Activated CD4-positive, alpha-beta T cell treated with anti-CD3 and anti-CD28 coated beads, Interleukin-2, amount 50 U/mL, for 24 hours (primary cell): ENCODE measurements around the gene KYNU.
"Not testable (repeated sequence)": the region's sequence is repeated elsewhere in the genome, so short reads cannot be mapped to it uniquely, and the experiment has no call there.

ENCODE experiments used
- DNase-seq, 2 donors: peaks; one replicate each; pipeline ENCODE4 v3.0.0-alpha.2; 2020; ENCODE audit warnings: low read depth in 1 of 2, low spot score in 1 of 2

The KYNU gene

DNA sequence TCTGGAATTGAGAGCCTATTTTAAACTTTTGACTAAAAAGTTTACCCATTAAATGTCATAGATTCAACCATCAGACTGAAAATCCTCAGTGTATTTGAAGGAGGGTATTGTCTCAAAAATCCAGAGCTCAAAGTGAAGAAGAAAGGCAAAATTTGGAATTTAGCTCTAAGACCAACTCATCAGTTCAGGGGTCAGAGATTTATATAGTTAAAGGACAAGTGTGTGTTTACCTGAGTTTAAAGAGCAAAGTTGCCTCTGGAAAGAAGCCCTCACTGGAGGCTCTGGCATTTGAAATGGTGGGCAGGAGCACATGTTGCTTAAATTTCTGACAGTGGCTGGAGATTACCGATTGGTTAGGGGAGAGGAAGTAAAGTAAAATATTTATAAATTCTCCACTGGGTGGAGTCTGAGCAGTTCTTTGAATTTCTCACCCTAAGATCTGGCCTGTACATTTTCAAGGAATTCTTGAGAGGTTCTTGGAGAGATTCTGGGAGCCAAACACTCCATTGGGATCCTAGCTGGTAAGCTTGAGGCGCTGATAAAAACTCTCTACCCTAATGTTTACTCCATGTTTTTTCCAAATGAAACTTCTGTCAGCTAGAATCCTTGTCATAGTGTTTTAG, at the start of gene KYNU:
TSS of gene KYNU (plus strand) at position 449 of the 623 bp plus-strand sequence. CDS start 7,704 bp downstream, outside the sequence.
- no peak for DNase-seq

DNA sequence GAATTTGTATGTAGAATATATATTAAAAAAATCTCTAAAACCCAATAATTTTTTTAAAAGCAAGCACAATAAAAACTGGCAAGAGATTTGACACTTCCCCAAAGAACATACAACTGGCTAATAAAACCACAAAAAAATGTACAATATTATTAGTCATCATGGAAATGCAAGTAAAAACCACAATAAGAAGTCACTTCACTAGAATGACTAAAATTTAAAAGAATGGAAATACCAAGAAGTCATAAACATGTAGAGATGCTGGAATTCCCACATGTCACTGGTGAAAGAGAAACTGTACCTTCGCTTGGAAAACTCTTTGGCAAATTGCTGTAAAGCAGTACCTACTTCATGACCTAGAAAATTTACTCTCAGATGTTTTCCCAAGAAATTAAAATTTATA, 43.4 kb upstream of the KYNU start:
- no peak for DNase-seq

GRCh38 chr2:142840436-142840835, 37.0 kb upstream of the KYNU start:
- no peak for DNase-seq

DNA sequence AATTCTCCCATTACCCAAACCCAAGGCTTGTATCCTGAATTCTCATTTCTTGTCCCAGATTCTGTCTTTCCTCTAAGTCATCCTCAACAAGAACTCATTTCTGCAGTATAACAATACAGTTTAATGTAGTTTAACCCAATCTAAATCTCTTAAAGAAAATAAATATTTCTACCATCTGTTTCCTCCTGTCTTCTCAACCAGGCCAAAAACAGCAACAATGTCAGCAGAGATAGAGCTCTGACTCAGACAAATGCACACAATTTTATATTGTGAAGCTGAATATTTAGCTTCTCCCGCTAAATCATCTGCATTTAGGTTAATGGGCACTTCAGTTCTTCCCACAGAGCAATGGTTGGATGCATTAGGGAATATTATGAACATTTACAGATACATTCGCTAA, 35.7 kb upstream of the KYNU start:
- no peak for DNase-seq

DNA sequence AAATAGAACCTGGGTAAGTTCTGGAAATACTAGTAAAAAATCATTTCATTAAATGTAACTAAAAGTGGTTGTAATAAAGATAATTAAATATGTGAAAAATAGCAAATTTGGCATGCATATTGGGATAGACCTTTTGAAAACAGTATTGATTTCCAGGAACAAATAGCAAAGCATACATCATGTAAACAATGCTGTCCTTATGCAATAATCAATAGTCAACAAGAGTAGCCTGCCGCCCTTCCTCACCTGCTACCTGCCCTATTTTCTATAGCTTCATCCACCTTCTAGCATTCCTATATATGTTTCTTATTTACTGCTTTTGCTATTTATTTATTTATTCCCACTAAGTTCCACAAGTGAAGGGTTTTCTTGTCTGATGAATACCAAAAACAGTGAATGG, 35.1 kb upstream of the KYNU start:
- no peak for DNase-seq

GRCh38 chr2:142843731-142844130, 33.7 kb upstream of the KYNU start:
- no peak for DNase-seq

DNA sequence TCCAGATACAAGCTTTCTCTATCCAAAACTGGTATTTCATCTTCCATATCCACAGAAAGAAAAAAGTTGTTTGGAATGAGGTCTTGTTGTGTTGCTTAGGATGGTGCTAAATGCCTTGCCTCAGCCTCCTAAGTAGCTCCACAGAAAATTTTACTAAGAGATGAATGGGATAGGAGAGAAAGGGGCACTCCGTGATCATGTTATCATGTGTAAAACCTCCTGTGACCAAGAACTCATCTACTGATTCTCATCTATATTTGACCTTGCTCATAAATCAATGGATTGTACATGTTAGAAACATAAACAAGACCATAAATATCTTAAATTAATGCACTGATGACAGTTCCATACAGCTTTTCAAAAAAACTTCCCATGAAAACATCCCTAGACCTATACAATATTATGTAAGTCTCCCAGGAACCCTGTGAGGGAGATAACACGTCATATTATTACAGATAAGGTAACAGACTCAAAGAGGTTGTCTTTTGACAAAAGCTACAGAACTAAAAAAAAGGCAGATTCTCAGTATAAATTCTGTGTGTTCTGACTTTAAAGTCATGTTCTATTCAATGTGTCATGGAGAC, 29.3 kb upstream of the KYNU start:
- no peak for DNase-seq

DNA sequence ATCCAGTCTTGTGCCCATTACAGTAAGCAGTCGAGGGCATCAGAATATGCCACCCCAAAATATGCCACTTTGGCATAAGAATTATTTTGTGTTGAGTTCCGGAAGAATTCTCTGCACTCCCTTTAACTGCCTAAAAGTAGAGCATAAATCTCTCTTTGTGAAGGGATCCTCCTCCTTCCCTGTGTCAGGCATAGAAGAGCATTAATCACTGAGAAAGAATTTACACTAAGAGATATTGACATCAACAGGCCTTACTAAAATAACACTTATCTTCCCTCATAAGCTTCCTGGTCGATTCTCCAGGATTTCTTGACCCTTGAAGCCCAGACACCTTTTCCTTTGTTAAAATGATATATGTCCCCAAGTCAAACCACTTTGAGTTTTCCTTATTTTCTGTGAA, 27.6 kb upstream of the KYNU start:
- DNase-seq = no peak

DNA sequence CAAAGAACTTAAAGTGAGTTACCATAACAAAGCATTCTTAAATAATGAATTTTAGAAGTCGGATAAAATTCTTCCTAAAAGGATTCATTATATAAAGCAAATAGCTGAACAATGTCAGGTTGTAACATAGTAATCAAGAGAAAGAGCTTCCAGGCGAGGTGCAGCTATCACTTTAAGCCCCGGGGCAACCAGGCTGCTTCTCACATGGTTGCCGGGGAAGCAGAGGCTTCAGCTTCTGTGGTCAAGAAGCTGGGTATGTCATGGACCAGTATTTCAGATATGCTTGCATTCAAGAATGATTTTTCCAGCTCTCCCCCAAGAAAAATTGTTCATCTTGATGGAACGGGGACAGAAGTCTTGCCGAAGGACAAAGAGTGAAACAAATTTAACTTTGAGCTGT, 23.6 kb upstream of the KYNU start:
- DNase-seq = no peak

- no peak for DNase-seq
These were observed 20.0 kb upstream of the KYNU start for GRCh38 chr2:142857256-142858164.

GRCh38 chr2:142858961-142859360, 18.5 kb upstream of the KYNU start:
- no peak for DNase-seq

- DNase-seq = no peak
These were observed 15.2 kb upstream of the KYNU start for GRCh38 chr2:142862299-142862698.

GRCh38 chr2:142862847-142863246, 14.6 kb upstream of the KYNU start:
- no peak for DNase-seq

DNA sequence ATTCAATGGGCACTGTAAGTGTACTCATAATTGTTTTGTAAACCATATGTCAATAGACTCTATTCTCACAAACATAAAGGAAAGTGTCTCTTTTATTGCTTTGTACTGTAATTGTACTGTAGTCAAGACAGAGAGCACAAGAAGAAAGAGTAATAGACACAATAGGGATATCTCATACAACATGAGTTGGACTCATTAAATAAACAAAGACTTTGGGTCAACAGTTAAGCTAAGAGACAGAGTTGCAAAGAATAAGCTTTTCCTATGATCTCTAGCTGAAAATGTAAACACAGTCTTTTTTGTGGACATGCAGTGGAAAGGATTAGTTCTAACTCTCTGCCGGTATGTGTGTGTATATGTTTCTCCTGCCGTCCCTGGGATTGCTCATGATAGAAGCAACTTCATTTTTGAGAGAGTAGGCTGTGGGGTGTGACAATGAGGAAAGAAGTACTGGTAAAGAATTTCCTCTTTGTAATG, 13.9 kb upstream of the KYNU start:
- DNase-seq = no peak

DNA sequence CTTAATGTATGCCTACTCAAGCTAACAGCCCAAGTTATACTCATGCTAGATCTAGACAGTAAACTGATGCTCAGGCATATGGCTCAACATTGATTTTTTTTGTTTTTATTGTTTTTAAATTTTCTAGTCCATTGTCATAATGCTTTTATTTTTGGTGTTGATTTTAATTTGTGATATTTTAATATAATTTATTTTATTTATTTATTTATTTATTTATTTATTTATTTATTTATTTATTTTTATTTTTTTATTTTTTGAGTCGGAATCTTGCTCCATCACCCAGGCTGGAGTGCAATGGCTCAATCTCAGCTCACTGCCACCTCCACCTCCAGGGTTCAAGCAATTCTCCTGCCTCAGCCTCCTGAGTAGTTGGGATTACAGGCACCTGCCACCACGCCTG, 12.9 kb upstream of the KYNU start:
- DNase-seq = not testable (repeated sequence)

DNA sequence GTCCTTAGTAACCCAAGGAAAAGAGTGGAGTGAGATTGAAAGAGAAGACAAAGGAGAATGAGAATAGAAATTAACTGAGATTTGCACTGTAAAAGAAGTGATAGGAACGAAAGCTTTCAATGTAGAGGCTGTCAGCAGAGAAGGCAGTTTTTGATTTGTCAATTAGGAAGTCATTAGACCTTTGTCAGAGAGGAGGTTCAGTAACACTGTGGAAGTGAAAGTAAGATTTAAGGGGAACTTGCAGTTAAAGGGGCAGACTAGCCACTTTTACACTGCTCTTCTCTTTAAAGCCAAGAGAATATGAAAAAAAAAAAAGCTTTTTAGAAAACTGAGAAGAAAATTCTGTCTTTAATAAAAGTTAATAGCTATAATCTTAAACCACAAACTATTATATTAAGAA, 11.5 kb upstream of the KYNU start:
- DNase-seq = no peak

GRCh38 chr2:142866426-142866825, 11.0 kb upstream of the KYNU start:
- no peak for DNase-seq

DNA sequence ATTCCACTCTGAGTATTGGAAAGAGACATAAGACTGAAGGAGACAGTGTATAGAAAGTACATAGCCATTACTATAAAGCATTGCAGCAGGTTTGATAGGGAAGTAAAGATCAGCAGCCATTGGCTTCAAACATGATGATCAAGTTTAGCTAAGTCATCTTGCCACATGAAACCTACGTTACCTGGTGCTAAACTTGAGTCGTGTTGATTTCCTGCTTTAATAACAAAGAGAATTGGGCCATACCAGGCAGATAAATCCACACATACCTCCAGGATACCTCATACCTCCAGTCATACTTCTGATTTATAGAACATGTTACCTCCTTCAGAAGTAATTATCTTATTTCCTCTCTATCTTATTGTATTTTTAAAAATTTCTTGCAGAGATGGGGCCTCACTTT, 10.3 kb upstream of the KYNU start:
- DNase-seq = no peak

DNA sequence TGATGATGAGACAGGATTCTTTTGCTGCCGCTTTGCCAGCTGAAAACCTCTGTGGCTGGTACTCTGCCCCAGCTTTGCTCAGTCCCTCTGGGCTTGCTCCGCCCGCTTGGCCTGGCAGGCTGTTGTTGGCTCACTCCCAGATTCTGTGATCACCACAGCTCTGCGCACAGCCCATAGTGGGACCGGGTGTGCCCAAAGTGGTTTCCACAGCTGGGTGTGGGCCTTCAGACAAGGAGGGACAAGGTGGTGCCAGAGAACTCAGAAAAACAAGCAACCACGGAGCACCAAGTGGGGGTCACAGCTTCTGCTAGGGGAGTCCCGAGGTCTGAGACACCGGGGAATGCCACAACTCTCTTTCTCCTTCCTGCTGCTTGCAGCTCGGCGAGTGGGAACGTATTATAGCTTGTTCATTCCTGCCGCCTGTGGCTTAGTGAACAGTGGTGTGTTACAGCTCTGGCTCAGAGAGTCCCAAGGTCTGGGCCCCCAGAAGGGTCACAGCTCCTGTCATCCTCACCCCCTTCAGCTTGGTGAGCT, 9.2 kb upstream of the KYNU start:
- no peak for DNase-seq

DNA sequence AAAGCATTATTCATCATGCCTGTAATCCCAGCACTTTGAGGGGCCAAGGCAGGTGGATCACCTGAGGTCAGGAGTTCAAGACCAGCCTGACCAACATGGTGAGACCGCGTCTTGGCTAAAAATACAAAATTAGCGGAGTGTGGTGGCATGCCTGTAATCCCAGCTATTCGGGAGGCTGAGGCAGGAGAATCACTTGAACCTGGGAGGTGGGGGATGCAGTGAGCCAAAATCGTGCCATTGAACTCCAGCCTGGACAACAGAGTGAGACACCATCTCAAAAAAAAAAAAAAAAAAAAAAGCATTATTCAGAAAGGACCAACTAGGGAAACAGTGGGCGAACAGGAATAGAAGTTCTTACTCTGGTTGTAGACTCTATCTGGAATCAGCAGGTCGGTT, 8.4 kb upstream of the KYNU start:
- not testable (repeated sequence) for DNase-seq

DNA sequence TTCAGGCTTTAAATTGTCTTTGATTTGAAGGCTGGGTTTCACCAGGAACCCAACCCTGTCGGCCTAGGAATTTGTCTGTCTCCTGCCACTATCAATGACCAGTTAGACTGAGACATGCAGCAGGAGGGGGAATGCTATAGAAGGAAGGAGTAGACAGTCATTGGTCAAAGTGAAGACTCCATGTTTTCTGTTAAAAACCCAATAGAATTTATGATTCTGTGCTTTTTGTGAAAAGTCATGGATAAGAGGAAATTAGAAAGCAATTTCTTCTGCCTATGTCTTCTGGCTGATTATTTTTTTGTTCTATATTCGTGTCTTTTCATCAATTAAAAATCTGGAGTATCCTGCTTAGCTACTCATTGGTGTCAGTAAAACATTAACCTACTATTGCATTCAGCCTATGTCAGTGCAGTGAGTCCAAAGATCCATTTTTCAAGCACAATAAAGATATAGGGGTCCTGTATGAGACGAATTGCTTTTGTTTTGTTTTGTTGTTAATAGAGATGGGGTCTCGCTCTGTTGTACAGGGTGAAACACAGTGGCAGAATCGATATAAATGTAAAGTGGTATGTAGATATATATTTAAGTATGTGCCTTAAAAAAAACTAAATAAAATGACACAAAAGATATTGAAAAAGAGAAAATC, 7.9 kb upstream of the KYNU start:
- DNase-seq = no peak
